DMS 273 (cell line): Measurements from ENCODE around the gene ARHGAP24.

ENCODE experiments used
- DNase-seq: peaks from one replicate; lab custom pipeline; 2025; ENCODE audit not compliant: unreplicated experiment; lab: John Stamatoyannopoulos, UW

Gene ARHGAP24

GRCh38 chr4:85684676-85685075, 209.7 kb downstream of the ARHGAP24 start:
- DNase-seq: no peak

GRCh38 chr4:85686398-85686797, 211.4 kb downstream of the ARHGAP24 start:
- DNase-seq: no peak

GRCh38 chr4:85688055-85688740, 213.2 kb downstream of the ARHGAP24 start:
- DNase-seq: no peak

GRCh38 chr4:85696661-85697060, 221.7 kb downstream of the ARHGAP24 start:
- DNase-seq: no peak

- DNase-seq: no peak
These were observed 222.9 kb downstream of the ARHGAP24 start for GRCh38 chr4:85697854-85698253.

GRCh38 chr4:85700362-85700761, 225.4 kb downstream of the ARHGAP24 start:
- DNase-seq: no peak

GRCh38 chr4:85701861-85702321, 226.9 kb downstream of the ARHGAP24 start:
- no peak for DNase-seq

GRCh38 chr4:85703096-85703495, 228.1 kb downstream of the ARHGAP24 start:
- DNase-seq: no peak

GRCh38 chr4:85707611-85708010, 232.7 kb downstream of the ARHGAP24 start:
- no peak for DNase-seq

GRCh38 chr4:85708468-85708867, 233.5 kb downstream of the ARHGAP24 start:
- no peak for DNase-seq

GRCh38 chr4:85713005-85713404, 238.1 kb downstream of the ARHGAP24 start:
- no peak for DNase-seq

- no peak for DNase-seq
These were observed 241.2 kb downstream of the ARHGAP24 start for GRCh38 chr4:85715991-85716737.

- no peak for DNase-seq
These were observed 242.4 kb downstream of the ARHGAP24 start for GRCh38 chr4:85717351-85717750.

- DNase-seq: no peak
These were observed 242.9 kb downstream of the ARHGAP24 start for GRCh38 chr4:85717847-85718246.

- DNase-seq: no peak
These were observed 245.8 kb downstream of the ARHGAP24 start for GRCh38 chr4:85720735-85721134.

- no peak for DNase-seq
These were observed 247.5 kb downstream of the ARHGAP24 start for GRCh38 chr4:85722401-85722800.

- no peak for DNase-seq
These were observed 247.9 kb downstream of the ARHGAP24 start for GRCh38 chr4:85722807-85723206.

- no peak for DNase-seq
These were observed 250.0 kb downstream of the ARHGAP24 start for GRCh38 chr4:85724791-85725563.

- DNase-seq: no peak
These were observed 250.8 kb downstream of the ARHGAP24 start for GRCh38 chr4:85725721-85726170.

GRCh38 chr4:85726555-85726954, 251.6 kb downstream of the ARHGAP24 start:
- no peak for DNase-seq

- no peak for DNase-seq
These were observed 253.5 kb downstream of the ARHGAP24 start for GRCh38 chr4:85728464-85728863.

GRCh38 chr4:85732124-85732523, 257.2 kb downstream of the ARHGAP24 start:
- peak; percentile 53 for DNase-seq
